ENCODE measurements around the gene C1QTNF5.
"Not testable (repeated sequence)": the region's sequence is repeated elsewhere in the genome, so short reads cannot be mapped to it uniquely, and the experiment has no call there.

Gene C1QTNF5, protein sequence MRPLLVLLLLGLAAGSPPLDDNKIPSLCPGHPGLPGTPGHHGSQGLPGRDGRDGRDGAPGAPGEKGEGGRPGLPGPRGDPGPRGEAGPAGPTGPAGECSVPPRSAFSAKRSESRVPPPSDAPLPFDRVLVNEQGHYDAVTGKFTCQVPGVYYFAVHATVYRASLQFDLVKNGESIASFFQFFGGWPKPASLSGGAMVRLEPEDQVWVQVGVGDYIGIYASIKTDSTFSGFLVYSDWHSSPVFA

GRCh38 chr11:119340335-119341221, at the start of gene C1QTNF5:
Gene C1QTNF5 (minus strand): TSS chr11:119340883. CDS start chr11:119340397, 486 bp downstream.
- DNase-seq: no peak

- no peak for DNase-seq
Observed at GRCh38 chr11:119389611-119390254, 49.0 kb upstream of the C1QTNF5 start.

DNA sequence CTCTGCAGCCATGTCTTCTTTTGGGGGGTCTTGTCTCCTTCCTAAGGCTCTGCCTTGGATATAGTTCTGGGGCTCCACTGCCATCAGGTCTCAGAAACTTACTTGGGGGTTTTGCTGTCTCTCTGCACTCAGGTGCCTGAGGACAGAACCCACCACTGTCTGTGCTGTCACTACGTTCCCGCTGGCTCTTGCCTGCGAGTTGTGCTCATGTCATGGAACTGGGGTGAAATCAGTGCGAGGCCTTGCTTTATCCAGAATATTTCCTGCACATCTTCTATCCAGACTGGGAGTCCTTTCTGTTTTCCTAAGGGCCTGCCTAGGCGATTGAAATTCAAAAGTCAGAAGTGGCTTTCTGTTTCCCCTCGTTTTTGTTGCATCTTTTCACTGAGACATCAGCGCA, 47.4 kb upstream of the C1QTNF5 start:
- no peak for DNase-seq

GRCh38 chr11:119384332-119384731, 43.6 kb upstream of the C1QTNF5 start:
- no peak for DNase-seq

DNA sequence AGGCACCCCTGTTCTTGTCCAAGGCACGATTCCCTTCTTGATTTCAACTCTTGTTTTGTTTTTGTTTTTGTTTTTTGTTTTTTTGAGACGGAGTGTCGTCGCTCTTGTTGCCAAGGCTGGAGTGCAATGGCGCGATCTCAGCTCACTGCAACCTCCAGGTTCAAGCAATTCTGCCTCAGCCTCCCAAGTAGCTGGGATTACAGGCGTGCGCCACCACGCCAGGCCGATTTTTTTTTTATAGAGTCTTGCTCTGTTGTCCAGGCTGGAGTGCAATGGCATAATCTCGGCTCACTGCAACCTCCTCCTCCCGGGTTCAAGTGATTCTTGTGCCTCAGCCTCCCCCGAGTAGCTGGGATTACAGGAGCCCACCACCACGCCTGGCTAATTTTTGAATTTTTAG, 41.8 kb upstream of the C1QTNF5 start:
- not testable (repeated sequence) for DNase-seq

DNA sequence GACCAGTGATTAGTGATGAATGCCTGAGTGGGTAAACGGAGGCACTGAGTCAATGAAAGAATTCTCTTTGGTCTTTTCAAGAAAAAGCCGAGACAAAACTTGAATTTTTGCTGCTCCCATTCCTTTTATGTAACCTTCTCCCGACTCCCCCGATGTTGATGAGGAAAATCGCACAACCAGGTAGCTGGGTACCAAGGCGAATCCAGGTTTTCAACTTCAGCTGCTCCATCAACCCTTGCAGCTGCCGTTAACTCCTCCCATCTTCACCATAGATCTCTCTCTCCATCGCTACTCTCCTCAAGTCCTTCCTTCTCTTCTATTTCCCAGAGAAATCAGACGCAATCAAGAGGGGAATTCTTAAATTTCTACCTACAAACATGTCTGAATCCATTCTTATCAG, 41.4 kb upstream of the C1QTNF5 start:
- no peak for DNase-seq

GRCh38 chr11:119381181-119381988, 40.7 kb upstream of the C1QTNF5 start, which contains the start of gene USP2:
Gene USP2 (minus strand): TSS chr11:119381690. CDS start chr11:119373480, 8,210 bp downstream.
- peak; percentile 66 for DNase-seq

DNA sequence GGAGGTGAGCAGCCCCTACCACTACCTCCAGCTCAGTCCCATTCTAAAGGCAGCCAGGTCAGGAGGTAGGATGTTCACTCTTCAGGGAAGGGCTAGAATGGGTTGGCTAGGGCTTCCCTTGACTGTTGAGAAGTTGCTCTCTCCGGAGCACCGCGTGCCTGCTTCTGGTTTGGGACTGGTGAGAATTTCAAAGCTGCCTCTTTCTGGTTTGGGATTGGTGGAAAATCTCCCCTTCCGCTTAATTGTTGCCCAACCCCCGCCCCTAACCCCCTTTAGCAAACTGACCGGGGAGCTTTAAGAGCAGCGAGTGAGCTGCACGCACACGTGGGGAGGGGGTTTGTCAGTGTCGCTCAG, 40.1 kb upstream of the C1QTNF5 start:
- no peak for DNase-seq

DNA sequence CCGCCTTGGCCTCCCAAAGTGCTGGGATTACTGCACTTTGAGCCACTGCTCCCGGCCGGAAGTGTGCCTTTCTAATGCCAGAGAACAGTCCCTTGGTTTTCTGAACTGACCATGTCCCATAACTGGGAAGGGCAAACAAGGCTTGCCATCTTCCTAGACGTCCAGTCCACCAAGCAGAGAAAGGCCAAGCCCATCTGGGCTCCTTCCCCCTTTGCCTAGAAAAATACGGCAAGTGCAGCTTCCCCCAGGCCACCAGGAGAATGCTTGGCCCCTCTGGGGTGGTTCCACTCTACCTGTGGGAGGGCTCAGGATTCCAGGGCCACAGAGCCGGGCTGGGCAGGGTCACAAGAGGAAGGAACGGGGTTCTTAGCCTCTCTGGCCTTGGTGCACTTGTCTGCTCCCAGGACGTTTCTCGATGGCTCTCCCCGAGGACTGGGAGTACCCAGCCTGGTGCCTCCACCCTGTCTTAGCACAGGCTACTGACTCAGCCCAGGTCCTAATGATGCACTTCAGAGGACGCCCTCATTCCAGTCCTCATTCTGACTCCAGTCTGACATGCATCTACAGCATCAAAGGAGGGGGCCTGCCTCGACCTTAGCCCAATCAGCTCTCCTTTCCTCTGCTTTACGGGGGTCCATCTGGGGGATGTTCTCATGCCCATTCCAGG, 39.6 kb upstream of the C1QTNF5 start:
- DNase-seq: no peak

DNA sequence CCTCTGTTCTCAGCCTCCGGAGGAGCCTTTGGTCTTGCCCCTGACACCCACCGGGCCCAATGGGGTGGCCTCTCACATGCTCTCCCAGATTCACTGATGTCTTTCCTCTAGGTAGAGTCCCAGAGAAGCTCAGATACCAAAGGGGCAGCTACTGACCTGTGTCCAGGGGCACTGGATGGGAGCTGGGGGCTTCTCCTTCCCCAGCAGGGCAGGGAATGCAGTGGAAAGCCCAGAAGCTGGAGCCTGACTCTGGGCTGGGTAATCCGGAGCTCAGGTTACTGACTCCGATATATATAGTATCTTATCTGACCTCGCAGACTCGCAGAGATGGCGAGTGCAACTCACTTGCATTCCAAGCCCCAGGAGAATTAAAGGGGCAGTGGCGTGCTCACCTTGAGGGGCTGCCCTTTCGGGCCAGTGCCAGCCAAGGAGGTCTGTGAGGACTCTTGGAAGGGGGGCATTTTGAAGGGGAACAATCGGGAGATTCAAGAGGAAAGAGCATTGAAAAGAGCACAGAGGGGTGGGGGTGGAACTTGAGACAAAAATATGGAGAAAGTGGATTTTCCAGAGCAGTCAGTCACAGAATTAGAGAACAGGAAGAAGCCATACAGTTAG, 38.3 kb upstream of the C1QTNF5 start:
- no peak for DNase-seq

GRCh38 chr11:119377961-119378667, 37.4 kb upstream of the C1QTNF5 start:
- DNase-seq: no peak

DNA sequence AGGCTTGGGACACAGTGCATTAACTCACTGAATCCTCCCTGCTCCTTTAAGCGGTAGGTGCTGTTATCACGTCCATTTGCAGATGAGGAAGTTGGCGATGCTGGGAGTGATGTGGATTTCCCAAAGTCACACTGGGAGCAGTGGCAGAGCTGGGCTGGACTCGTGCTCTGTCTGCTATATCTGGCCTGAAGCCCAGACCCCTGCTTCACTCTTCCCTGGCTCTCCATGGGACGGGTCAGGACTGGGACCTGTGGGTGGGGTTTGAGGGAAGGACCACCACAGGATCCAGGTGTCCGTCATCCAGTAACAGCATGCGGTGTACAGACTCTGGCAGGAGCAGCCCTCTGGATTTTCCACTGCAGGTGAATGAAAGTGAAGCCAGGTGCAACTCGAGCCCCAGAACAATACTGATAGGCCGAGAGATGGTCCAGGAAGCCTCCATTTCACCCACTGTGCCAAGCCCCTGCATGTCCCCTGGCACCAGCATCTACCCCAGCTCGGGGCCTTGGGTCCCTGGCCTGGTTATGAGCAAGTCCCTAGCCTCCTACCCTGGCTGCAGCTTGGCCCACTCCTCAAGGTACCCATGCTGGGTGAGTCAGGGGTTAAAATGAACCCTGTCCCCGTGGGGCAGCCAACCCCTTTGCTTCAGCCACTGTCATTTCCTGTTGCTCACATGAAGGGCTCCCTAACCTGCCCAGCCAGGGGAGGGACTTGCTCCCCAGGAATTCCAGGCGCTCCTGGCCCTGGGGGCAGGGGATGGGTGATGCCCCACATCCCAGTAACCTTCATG, 36.6 kb upstream of the C1QTNF5 start:
- DNase-seq: no peak

- DNase-seq: no peak
Observed at GRCh38 chr11:119376197-119376847, 35.6 kb upstream of the C1QTNF5 start.

GRCh38 chr11:119375337-119376196, 34.9 kb upstream of the C1QTNF5 start:
- DNase-seq: no peak

DNA sequence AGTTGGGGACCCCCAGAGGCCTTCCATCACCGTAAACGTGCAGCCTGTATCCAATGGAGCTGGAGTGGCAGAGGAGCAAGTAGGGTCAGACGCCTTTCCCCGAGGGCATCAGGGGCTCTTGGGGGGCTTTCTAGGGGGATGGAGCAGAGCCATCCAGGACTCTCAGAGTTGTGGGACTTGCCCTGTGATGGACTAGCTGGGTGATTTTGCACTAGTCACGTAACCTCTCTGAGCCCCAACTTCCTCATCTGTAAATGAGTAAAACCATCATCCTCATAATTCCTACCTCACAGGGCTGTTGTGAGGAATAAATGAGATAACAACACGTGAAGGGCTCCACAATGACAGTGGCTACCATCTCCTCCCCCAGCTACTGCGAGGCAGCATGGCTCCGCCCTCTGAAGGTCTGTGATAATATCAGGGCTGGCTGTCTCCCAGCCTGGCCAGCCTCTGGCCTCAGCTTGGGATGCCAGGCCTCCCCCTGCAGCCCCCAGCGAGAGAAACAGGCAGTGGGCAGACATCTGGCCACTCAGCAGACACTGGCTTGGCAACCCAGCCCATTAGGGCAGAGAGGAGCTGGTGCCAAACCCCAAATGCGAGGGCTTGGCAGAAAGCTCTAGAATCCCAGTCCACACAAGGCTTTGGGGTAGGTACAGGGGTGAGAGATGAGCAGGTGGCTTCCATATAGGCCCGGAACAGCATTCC, 34.1 kb upstream of the C1QTNF5 start:
- DNase-seq: no peak

- peak; percentile 33 for DNase-seq
Observed at GRCh38 chr11:119373921-119374631, 33.4 kb upstream of the C1QTNF5 start.
